IMR-90 (cell line): ENCODE results near the gene RNF144A. TPM values are rescaled to one million over a fixed set of nuclear protein-coding genes. Genes with fewer than 3 reads are reported as not detected.

Experiments
- ATAC-seq: fragments of 200-7000 bp; cut with Tn5 transposase; 2 replicates; pipeline ENCODE4 v1.9.1; 2020; ENCODE audit warnings: low read depth, mild to moderate bottlenecking, moderate library complexity
- BruUV-seq: library from RNA; stranded (reverse); fragments of 400-500 nt; replicated peaks from 2 replicates; lab custom pipeline; 2021; lab: Mats Ljungman, UMichigan
- CTCF ChIA-PET: fragments of 300-600 bp; formaldehyde crosslinking; extraction: SDS; loops from one replicate; lab custom pipeline; 2021; ENCODE audit warnings: antibody characterized with exemption; lab: Yijun Ruan, JAX
- POLR2A ChIA-PET: fragments of 300-600 bp; sonication (Branson Sonifier 250); formaldehyde crosslinking; loops from one replicate; lab custom pipeline; 2022; ENCODE audit warnings: antibody characterized with exemption; ENCODE audit not compliant: unreplicated experiment; lab: Charles Lee
- DNase-seq: peaks from one replicate; pipeline ENCODE4 v3.0.0; 2013
- H2AFZ ChIP-seq: replicated peaks from 2 replicates; pipeline ENCODE3; 2013; ENCODE audit warnings: low read length, mild to moderate bottlenecking; ENCODE audit not compliant: poor library complexity
- H2AK5ac ChIP-seq: 2 replicates; pipeline ENCODE4 v1.6.1; 2013; ENCODE audit warnings: low read depth, low read length, inconsistent platforms
- H2AK9ac ChIP-seq: replicated peaks from 2 replicates; pipeline ENCODE3; 2013; ENCODE audit warnings: mild to moderate bottlenecking, low read depth, low read length, moderate library complexity; ENCODE audit not compliant: poor library complexity
- H2BK120ac ChIP-seq: 2 replicates; pipeline ENCODE4 v1.6.1; 2013; ENCODE audit warnings: low read depth, low read length, inconsistent platforms
- H2BK15ac ChIP-seq: 3 replicates; pipeline ENCODE4 v1.6.1; 2013; ENCODE audit warnings: low read depth, low read length, inconsistent platforms
- H2BK20ac ChIP-seq: 2 replicates; pipeline ENCODE4 v1.6.1; 2013; ENCODE audit warnings: low read depth, mild to moderate bottlenecking, inconsistent platforms, low read length, moderate library complexity
- H2BK5ac ChIP-seq: 2 replicates; pipeline ENCODE4 v1.6.1; 2013; ENCODE audit warnings: mild to moderate bottlenecking, low read depth, low read length, inconsistent platforms; ENCODE audit not compliant: poor library complexity, severe bottlenecking
- H3K14ac ChIP-seq: replicated peaks from 2 replicates; pipeline ENCODE4 v1.6.1; 2013; ENCODE audit warnings: low read depth, low read length, inconsistent platforms
- H3K18ac ChIP-seq: 2 replicates; pipeline ENCODE4 v1.6.1; 2013; ENCODE audit warnings: low read depth, low read length, control low read depth
- H3K23ac ChIP-seq: 2 replicates; pipeline ENCODE4 v1.6.1; 2013; ENCODE audit warnings: low read depth, low read length, inconsistent platforms
- H3K27ac ChIP-seq: 2 replicates; pipeline ENCODE4 v1.5.1; 2013; ENCODE audit warnings: mild to moderate bottlenecking, control low read depth, low read length; ENCODE audit not compliant: insufficient read depth
- H3K27me3 ChIP-seq: 2 replicates; pipeline ENCODE4 v1.6.1; 2013; ENCODE audit warnings: low read length; ENCODE audit not compliant: control insufficient read depth, insufficient read depth
- H3K36me3 ChIP-seq: 2 replicates; pipeline ENCODE4 v1.6.1; 2013; ENCODE audit warnings: low read length, mixed read lengths; ENCODE audit not compliant: control insufficient read depth, insufficient read depth
- H3K4ac ChIP-seq: 2 replicates; pipeline ENCODE4 v1.6.1; 2013; ENCODE audit warnings: low read depth, low read length, inconsistent platforms
- H3K4me1 ChIP-seq: 2 replicates; pipeline ENCODE4 v1.6.1; 2013; ENCODE audit warnings: low read length, mixed read lengths; ENCODE audit not compliant: control insufficient read depth, insufficient read depth
- H3K4me2 ChIP-seq: 2 replicates; pipeline ENCODE4 v1.6.1; 2013; ENCODE audit warnings: low read depth, mild to moderate bottlenecking, control low read depth, low read length, moderate library complexity
- H3K4me3 ChIP-seq: 2 replicates; pipeline ENCODE4 v1.5.1; 2013; ENCODE audit warnings: low read depth, mild to moderate bottlenecking, control low read depth, low read length, moderate library complexity; ENCODE audit not compliant: insufficient read depth
- H3K56ac ChIP-seq: 2 replicates; pipeline ENCODE4 v1.6.1; 2013; ENCODE audit warnings: low read length, inconsistent platforms; ENCODE audit not compliant: insufficient read depth; ENCODE audit errors: extremely low read depth
- H3K79me1 ChIP-seq, 2 experiments: 2 replicates each; pipeline ENCODE4 v1.6.1; 2013; ENCODE audit warnings: low read length in 2 of 2, inconsistent platforms in 1 of 2, low read depth in 1 of 2
- H3K9ac ChIP-seq: 2 replicates; pipeline ENCODE4 v1.6.1; 2013; ENCODE audit warnings: low read depth, low read length, control low read depth
- H3K9me1 ChIP-seq: 2 replicates; pipeline ENCODE4 v1.6.1; 2013; ENCODE audit warnings: low read length, inconsistent platforms; ENCODE audit not compliant: insufficient read depth
- H3K9me3 ChIP-seq: 2 replicates; pipeline ENCODE4 v1.6.1; 2013; ENCODE audit warnings: low read length; ENCODE audit not compliant: control insufficient read depth, insufficient read depth
- H4K20me1 ChIP-seq: 2 replicates; pipeline ENCODE4 v1.6.1; 2013; ENCODE audit warnings: low read length, inconsistent platforms; ENCODE audit not compliant: insufficient read depth
- H4K5ac ChIP-seq: 2 replicates; pipeline ENCODE4 v1.6.1; 2013; ENCODE audit warnings: mild to moderate bottlenecking, low read depth, low read length, control low read depth
- H4K8ac ChIP-seq, 2 experiments: 2 replicates each; pipeline ENCODE4 v1.6.1; 2013; ENCODE audit warnings: low read depth in 2 of 2, low read length in 2 of 2, control low read depth in 1 of 2, inconsistent platforms in 1 of 2
- H4K91ac ChIP-seq: 2 replicates; pipeline ENCODE4 v1.6.1; 2013; ENCODE audit warnings: low read depth, low read length, inconsistent platforms; ENCODE audit not compliant: insufficient read depth
- POLR2A ChIP-seq: IDR thresholded peaks from 2 replicates; pipeline ENCODE4 v1.6.1; 2012; ENCODE audit warnings: mild to moderate bottlenecking, low read depth, low read length
- RFX5 ChIP-seq: IDR thresholded peaks from 2 replicates; pipeline ENCODE4 v1.8.0; 2012; ENCODE audit warnings: low read depth, mild to moderate bottlenecking, low read length, moderate library complexity
- dilution Hi-C: fragments of 300-500 bp; cut with HindIII; formaldehyde crosslinking; loops from one replicate; pipeline ENCODE4 v1.14.3; 2018; ENCODE audit warnings: low sequenced_read_pairs; ENCODE audit not compliant: unreplicated experiment
- in situ Hi-C: fragments of 300-500 bp; cut with MboI; formaldehyde crosslinking; loops from 3 replicates; pipeline ENCODE4 v1.14.3; 2019; ENCODE audit warnings: low sequenced_read_pairs, inconsistent platforms, mixed read lengths
- intact Hi-C: fragments of 100-400 bp; cut with micrococcal nuclease; formaldehyde crosslinking; loops from 2 replicates; pipeline ENCODE4 v1.10.0; 2022
- polyA plus RNA-seq, 3 experiments: library from polyadenylated mRNA; depleted of rRNA; stranded (reverse); fragments of >200 nt; gene quantifications; 2 replicates each; pipeline ENCODE4 v1.2.3, GENCODE V29; 2012; ENCODE audit warnings: low replicate concordance in 1 of 3
- total RNA-seq: library from RNA; depleted of rRNA; stranded (reverse); fragments of >200 nt; gene quantifications from 2 replicates; pipeline ENCODE4 v1.2.3, GENCODE V29; 2012

The RNF144A gene
- total and polyA plus RNA-seq, 2 of the 4 experiments (the other 2 are of a cell fraction) = 0.18 to 0.26 TPM

DNA sequence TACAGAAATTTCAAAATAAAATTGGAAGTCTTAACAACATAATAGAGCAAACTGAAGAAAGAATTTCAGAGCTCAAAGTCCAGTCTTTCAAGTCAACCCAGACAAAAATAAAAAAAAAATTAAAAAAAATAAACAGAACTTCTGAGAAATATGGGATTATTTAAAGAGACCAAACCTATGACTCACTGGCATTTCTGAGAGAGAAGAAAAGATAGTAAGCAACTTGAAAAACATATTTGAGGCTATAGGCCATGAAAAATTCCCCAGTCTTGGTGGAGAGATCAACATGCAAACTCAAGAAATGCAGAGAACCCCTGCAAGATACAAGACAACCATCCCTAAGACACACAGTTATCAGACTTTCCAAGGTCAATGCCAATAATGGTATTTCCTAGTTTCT, 167.4 kb downstream of the RNF144A start:
- no peak overlapping the region for H3K4me3 ChIP-seq
- no peaks in the 10 kb centered on the region for H3K27me3 ChIP-seq
- no peaks in the 10 kb centered on the region for H3K4me1 ChIP-seq
- H4K20me1 ChIP-seq = no peaks in the 10 kb centered on the region
- H2BK5ac ChIP-seq = no peak overlapping the region
- H4K91ac ChIP-seq = no peak overlapping the region
- H3K56ac ChIP-seq = no peak overlapping the region
- no peak overlapping the region for H2BK15ac ChIP-seq
- H3K23ac ChIP-seq = no peak overlapping the region
- H3K4ac ChIP-seq = no peak overlapping the region
- no peak overlapping the region for H3K27ac ChIP-seq
- in situ Hi-C loops (no loop called here), dilution Hi-C loops (no loop called here), intact Hi-C loops (loop anchor here (5.0 kb wide), 1 partner anchor 187 kb away; no protein-coding TSS in a partner anchor)
- no peaks in the 10 kb centered on the region for H3K79me1 ChIP-seq
- H3K9ac ChIP-seq = no peak overlapping the region
- TF ChIP-seq POLR2A (no peak), RFX5 (no peak)
- H2BK20ac ChIP-seq = no peak overlapping the region
- H4K8ac ChIP-seq = no peak overlapping the region
- no peak overlapping the region for H2AK9ac ChIP-seq
- no peak for DNase-seq
- H3K4me2 ChIP-seq = no peak overlapping the region
- no peak for ATAC-seq
- H3K36me3 ChIP-seq = no peaks in the 10 kb centered on the region
- no peak overlapping the region for H3K18ac ChIP-seq
- no peak overlapping the region for H4K5ac ChIP-seq
- no peak overlapping the region for H2AFZ ChIP-seq
- BruUV-seq = no TSS peak
- no peaks in the 10 kb centered on the region for H3K9me1 ChIP-seq
- H2AK5ac ChIP-seq = no peak overlapping the region
- POLR2A ChIA-PET = no interaction called here
- no peak overlapping the region for H2BK120ac ChIP-seq
- H3K9me3 ChIP-seq = no peaks in the 10 kb centered on the region
- CTCF ChIA-PET = no interaction called here
- H3K14ac ChIP-seq = no peak overlapping the region
